Tibial nerve (tissue), 3 donors: ENCODE results near the gene TSN.

Experiments used
- CTCF ChIP-seq, 5 experiments: fragments of 200-600 bp in 3 of 5; fragments of 450-650 bp in 2 of 5; sonication (generic) in 3 of 5; IDR thresholded peaks; one replicate each; pipeline ENCODE4 v1.5.1; 2016 to 2019; ENCODE audit warnings: antibody characterized with exemption in 5 of 5, mild to moderate bottlenecking in 3 of 5, moderate library complexity in 2 of 5
- POLR2A ChIP-seq, 2 donors: fragments of 450-650 bp; IDR thresholded peaks; one replicate each; pipeline ENCODE4 v1.6.1; 2017; ENCODE audit warnings: antibody characterized with exemption in 2 of 2, mild to moderate bottlenecking in 2 of 2, moderate library complexity in 2 of 2

- no peak for TF ChIP-seq CTCF (IDR thresholded peaks at IDR 0.05)
- TF ChIP-seq POLR2A (IDR thresholded peaks at IDR 0.05), result no peak
These were observed 33.2 kb downstream of the TSN start for GRCh38 chr2:121788685-121789084.
